K562 (cell line): ENCODE results near the gene CEP250. TPM values are rescaled to one million over a fixed set of nuclear protein-coding genes. Genes with fewer than 3 reads are reported as not detected.

ENCODE experiments used
- ATAC-seq: fragments of 200-7000 bp; cut with Tn5 transposase; 3 replicates; pipeline ENCODE4 v1.9.1; 2020; ENCODE audit warnings: moderate library complexity
- BruUV-seq: library from RNA; stranded (reverse); fragments of 400-500 nt; replicated peaks from 2 replicates; lab custom pipeline; 2021; lab: Mats Ljungman, UMichigan
- CTCF ChIA-PET: fragments of 300-600 bp; formaldehyde crosslinking; extraction: SDS; loops from one replicate; lab custom pipeline; 2021; ENCODE audit warnings: low intra/inter-chr PET ratio; lab: Yijun Ruan, JAX
- POLR2A ChIA-PET: fragments of 300-600, 350-650 bp; sonication (Branson Sonifier 250); formaldehyde crosslinking; extraction: SDS; loops from one replicate; lab custom pipeline; 2021; ENCODE audit warnings: antibody characterized with exemption, inconsistent platforms; lab: Yijun Ruan, JAX
- DNase-seq, 4 experiments: peaks; one replicate each; pipeline versions ENCODE4 v3.0.0 to v3.0.0-alpha.2; 2011 to 2018; ENCODE audit warnings: low spot score in 3 of 4, mixed read lengths in 3 of 4; ENCODE audit errors: extremely low read depth in 1 of 4
- FAIRE-seq: peaks from 2 replicates; lab custom pipeline; 2011; peaks lifted over from hg19 to GRCh38; lab: Jason Lieb, UNC
- H2AFZ ChIP-seq: 2 replicates; pipeline ENCODE4 v1.6.0; 2011; ENCODE audit warnings: low read depth, low read length, control low read depth, inconsistent platforms
- H3K27ac ChIP-seq: fragments of 200-600 bp; 3 replicates; pipeline ENCODE4 v1.8.0; 2011; ENCODE audit warnings: low read depth, mild to moderate bottlenecking, control low read depth, inconsistent platforms, low read length, moderate library complexity, mixed read lengths; ENCODE audit errors: extremely low read depth
- H3K27me3 ChIP-seq, 2 experiments: fragments of 300-600 bp in 1 of 2; 2 replicates in 1 of 2; 3 replicates in 1 of 2; pipeline versions ENCODE4 v1.6.0 to v1.8.0; 2011; ENCODE audit warnings: inconsistent platforms in 2 of 2, low read length in 2 of 2, mild to moderate bottlenecking in 1 of 2, mixed read lengths in 1 of 2, moderate library complexity in 1 of 2; ENCODE audit not compliant: control insufficient read depth in 2 of 2, insufficient read depth in 2 of 2
- H3K36me3 ChIP-seq: fragments of 300-600 bp; 3 replicates; pipeline ENCODE4 v1.8.0; 2011; ENCODE audit warnings: mild to moderate bottlenecking, low read length, inconsistent platforms; ENCODE audit not compliant: control insufficient read depth, insufficient read depth
- H3K4me1 ChIP-seq, 2 experiments: fragments of 200-600 bp in 1 of 2; replicated peaks in 1 of 2; 2 replicates in 1 of 2; 3 replicates in 1 of 2; pipeline versions ENCODE4 v1.5.1 to v1.8.0; 2011; ENCODE audit warnings: inconsistent platforms in 2 of 2, low read length in 2 of 2, mild to moderate bottlenecking in 1 of 2, mixed read lengths in 1 of 2, moderate library complexity in 1 of 2; ENCODE audit not compliant: control insufficient read depth in 2 of 2, insufficient read depth in 2 of 2
- H3K4me2 ChIP-seq: 2 replicates; pipeline ENCODE4 v1.6.1; 2011; ENCODE audit warnings: low read length, control low read depth, inconsistent platforms, mixed read lengths; ENCODE audit not compliant: insufficient read depth
- H3K4me3 ChIP-seq: fragments of 200-600 bp; sonication (generic), shearing (Covaris generic); 2 replicates; pipeline ENCODE4 v1.5.1; 2016; ENCODE audit warnings: control low read depth, inconsistent platforms
- H3K79me2 ChIP-seq: fragments of 200-600 bp; 3 replicates; pipeline ENCODE4 v1.8.0; 2011; ENCODE audit warnings: low read length, inconsistent platforms; ENCODE audit not compliant: control insufficient read depth, insufficient read depth
- H3K9ac ChIP-seq, 2 experiments: 2 replicates each; pipeline versions ENCODE4 v1.6.0 to v1.6.1; 2011; ENCODE audit warnings: low read depth in 2 of 2, low read length in 2 of 2, control low read depth in 1 of 2, inconsistent platforms in 1 of 2, mild to moderate bottlenecking in 1 of 2, mixed read lengths in 1 of 2; ENCODE audit not compliant: insufficient read depth in 1 of 2
- H3K9me1 ChIP-seq: one replicate; pipeline ENCODE4 v1.6.0; 2011; ENCODE audit warnings: inconsistent platforms, mild to moderate bottlenecking, low read length, moderate library complexity; ENCODE audit not compliant: control insufficient read depth, insufficient read depth
- H3K9me3 ChIP-seq: replicated peaks from 2 replicates; pipeline ENCODE4 v1.5.1; 2011; ENCODE audit warnings: low read depth, low read length, inconsistent platforms; ENCODE audit not compliant: control insufficient read depth, insufficient read depth
- H4K20me1 ChIP-seq: replicated peaks from 2 replicates; pipeline ENCODE4 v1.6.1; 2011; ENCODE audit warnings: low read length, inconsistent platforms, mixed read lengths; ENCODE audit not compliant: control insufficient read depth, insufficient read depth
- POLR2G ChIP-seq: fragments of 200-400 bp; formaldehyde crosslinking; IDR thresholded peaks from 2 replicates; pipeline ENCODE4 v1.6.1; 2017; ENCODE audit warnings: low read depth, mild to moderate bottlenecking, antibody characterized with exemption, low read length, moderate library complexity
- RBM17 ChIP-seq: fragments of 200-400 bp; formaldehyde crosslinking; IDR thresholded peaks from 2 replicates; pipeline ENCODE4 v1.6.1; 2017; ENCODE audit warnings: low read depth, mild to moderate bottlenecking, low read length, borderline replicate concordance
- ZNF609 ChIP-seq: sonication (generic); formaldehyde crosslinking; IDR thresholded peaks from 2 replicates; pipeline ENCODE4 v1.8.1; 2023; ENCODE audit warnings: missing genetic modification reagents, mild to moderate bottlenecking, borderline replicate concordance
- WGBS: fragments of 100-300 bp; shearing (Covaris generic); methylation state at CpG from one replicate; pipeline ENCODE4 v1.1.6; 2016; ENCODE audit warnings: low coverage, mixed read lengths; ENCODE audit not compliant: insufficient coverage; ENCODE audit errors: missing lambda C conversion rate; 5-methylcytosine and 5-hydroxymethylcytosine counted together
- in situ Hi-C: fragments of 300-500 bp; cut with MboI; formaldehyde crosslinking; loops from 4 replicates; pipeline ENCODE4 v1.15.0; 2018; ENCODE audit warnings: inconsistent platforms, mixed read lengths
- intact Hi-C: fragments of 100-400 bp; cut with micrococcal nuclease; formaldehyde crosslinking; loops from 2 replicates; pipeline ENCODE4 v1.14.2; 2022
- polyA plus RNA-seq, 8 experiments: library from polyadenylated mRNA; depleted of rRNA in 4 of 8; stranded (reverse) in 5 of 8; unstranded in 3 of 8; fragments of >200 nt; fragmentation: Nextera tagmentation in 2 of 8; fragmentation: Illumina TruSeq in 1 of 8; extraction: Ambion mirVana in 2 of 8; extraction: Trizol in 1 of 8; gene quantifications; 2 replicates each; pipeline versions ENCODE4 v1.2.1 to v1.2.3, GENCODE V29; 2011 to 2014; ENCODE audit warnings: inconsistent platforms in 1 of 8, missing spikeins in 1 of 8
- total RNA-seq, 7 experiments: library from RNA; depleted of rRNA in 6 of 7; stranded (reverse); fragments of >200 nt in 6 of 7; fragmentation: Illumina TruSeq in 2 of 7; extraction: Trizol in 2 of 7; gene quantifications; 2 replicates each; pipeline versions ENCODE4 v1.2.1 to v1.2.3, GENCODE V29; 2011 to 2021; ENCODE audit warnings: low replicate concordance in 1 of 7

The CEP250 gene
- total and polyA plus RNA-seq, 9 of the 15 experiments (the other 6 are each of a cell fraction or from before 2014, with no cell fraction given), result 2.5 to 41.9 (median 20.5) TPM

- peaks cover 0 to 14% of the 10 kb centered on the region in 2 experiments; a peak in 2 of 5 replicates for H3K4me1 ChIP-seq
- TF ChIP-seq POLR2G (peak; percentile 14; the same call in 1 of the 2 replicates), RBM17 (no peak), ZNF609 (CRISPR knock-in tag) (no peak)
- TF ChIP-seq, all 486 proteins: peak for 1
- Histone ChIP-seq H3K4me3 (no peak overlapping the region), H3K4me2 (no peak overlapping the region), H3K36me3 (peaks cover 26% of the 10 kb centered on the region; the same call in 1 of the 3 replicates), H4K20me1 (peaks cover 3% of the 10 kb centered on the region), H3K27ac (no peak overlapping the region), H3K79me2 (no peaks in the 10 kb centered on the region), H3K27me3 (peaks cover 2 to 13% of the 10 kb centered on the region in 2 experiments; a peak in 4 of 5 replicates), H3K9me1 (no peaks in the 10 kb centered on the region), H2AFZ (no peak overlapping the region), H3K9ac (no peak overlapping the region), H3K9me3 (no peaks in the 10 kb centered on the region)
- in situ Hi-C loops, result no loop called here
- BruUV-seq, result no TSS peak
- ChIA-PET POLR2A (interaction anchor here (1.0 kb wide), 2 partner anchors 56 to 735 kb away, joined by 3 read pairs; partner anchors contain the start of gene NCOA6), CTCF (no interaction called here)
- WGBS, result 46% methylated on average over 17 of the region's 18 CpGs
- intact Hi-C loops, result no loop called here
- FAIRE-seq, result no peak
- ATAC-seq, result no peak
- peak in 2 of 4 experiments; percentile 6 to 10 for DNase-seq
Observed at GRCh38 chr20:35560105-35560511, 104.7 kb downstream of the CEP250 start.
